GM18520 (cell line): ENCODE measurements around the gene S100A1.
"Not testable (repeated sequence)": the region's sequence is repeated elsewhere in the genome, so short reads cannot be mapped to it uniquely, and the experiment has no call there.

ENCODE experiments used
- ATAC-seq: cut with Tn5 transposase; IDR thresholded peaks from one replicate; pipeline ENCODE4 v1.9.1; 2021; ENCODE audit not compliant: unreplicated experiment

Gene S100A1

GRCh38 chr1:153627715-153628626, at the start of gene S100A1:
TSS of gene S100A1 (plus strand) at chr1:153628434. CDS start at chr1:153630522, 2,088 bp downstream.
- ATAC-seq, result no peak

GRCh38 chr1:153578490-153578889, 49.7 kb upstream of the S100A1 start:
- no peak for ATAC-seq

GRCh38 chr1:153578936-153579335, 49.3 kb upstream of the S100A1 start:
- ATAC-seq, result no peak

GRCh38 chr1:153582836-153583235, 45.4 kb upstream of the S100A1 start:
- not testable (repeated sequence) for ATAC-seq

- not testable (repeated sequence) for ATAC-seq
Measured at GRCh38 chr1:153583514-153583913, 44.7 kb upstream of the S100A1 start.

- no peak for ATAC-seq
Measured at GRCh38 chr1:153583976-153584375, 44.3 kb upstream of the S100A1 start.

GRCh38 chr1:153585006-153585405, 43.2 kb upstream of the S100A1 start:
- no peak for ATAC-seq

GRCh38 chr1:153586347-153586746, 41.9 kb upstream of the S100A1 start:
- no peak for ATAC-seq

GRCh38 chr1:153587314-153587713, 40.9 kb upstream of the S100A1 start:
- ATAC-seq, result no peak

- not testable (repeated sequence) for ATAC-seq
Measured at GRCh38 chr1:153588033-153588432, 40.2 kb upstream of the S100A1 start.

- ATAC-seq, result no peak
Measured at GRCh38 chr1:153588482-153588881, 39.8 kb upstream of the S100A1 start.

- ATAC-seq, result no peak
Measured at GRCh38 chr1:153592748-153593147, 35.5 kb upstream of the S100A1 start.

GRCh38 chr1:153597206-153597605, 31.0 kb upstream of the S100A1 start:
- no peak for ATAC-seq

- ATAC-seq, result peak; percentile 85
Measured at GRCh38 chr1:153598309-153599172, 29.7 kb upstream of the S100A1 start.

GRCh38 chr1:153599847-153600246, 28.4 kb upstream of the S100A1 start:
- no peak for ATAC-seq

- no peak for ATAC-seq
Measured at GRCh38 chr1:153602749-153603148, 25.5 kb upstream of the S100A1 start.

GRCh38 chr1:153606194-153606593, 22.0 kb upstream of the S100A1 start:
- ATAC-seq, result no peak

GRCh38 chr1:153607381-153607780, 20.9 kb upstream of the S100A1 start:
- ATAC-seq, result no peak

GRCh38 chr1:153608089-153608682, 20.0 kb upstream of the S100A1 start:
- ATAC-seq, result no peak

GRCh38 chr1:153608742-153609584, 19.3 kb upstream of the S100A1 start:
- no peak for ATAC-seq

- no peak for ATAC-seq
Measured at GRCh38 chr1:153609585-153609907, 18.7 kb upstream of the S100A1 start.
